Activated naive CD8-positive, alpha-beta T cell treated with anti-CD3 and anti-CD28 coated beads, Interleukin-2, amount 50 U/mL, for 16 hours (primary cell): ENCODE measurements around the gene TBX1.

ENCODE experiments used
- DNase-seq: peaks from one replicate; pipeline ENCODE4 v3.0.0-alpha.2; 2020; ENCODE audit warnings: low read depth, low spot score

The TBX1 gene

GRCh38 chr22:19737846-19738663, 22.5 kb upstream of the TBX1 start:
- no peak for DNase-seq

GRCh38 chr22:19738664-19739447, 21.7 kb upstream of the TBX1 start:
- no peak for DNase-seq

- no peak for DNase-seq
Observed at GRCh38 chr22:19739448-19739895, 21.1 kb upstream of the TBX1 start.

GRCh38 chr22:19739911-19740449, 20.6 kb upstream of the TBX1 start:
- no peak for DNase-seq

GRCh38 chr22:19740586-19740985, 20.0 kb upstream of the TBX1 start:
- DNase-seq: no peak

- DNase-seq: no peak
Observed at GRCh38 chr22:19741053-19741452, 19.5 kb upstream of the TBX1 start.

GRCh38 chr22:19742160-19743066, 18.2 kb upstream of the TBX1 start:
- no peak for DNase-seq

GRCh38 chr22:19743081-19743480, 17.5 kb upstream of the TBX1 start:
- no peak for DNase-seq

GRCh38 chr22:19743651-19744050, 16.9 kb upstream of the TBX1 start:
- DNase-seq: no peak

GRCh38 chr22:19744350-19745006, 16.1 kb upstream of the TBX1 start:
- no peak for DNase-seq

- DNase-seq: no peak
Observed at GRCh38 chr22:19745155-19746101, 15.2 kb upstream of the TBX1 start.

GRCh38 chr22:19746726-19747125, 13.9 kb upstream of the TBX1 start:
- DNase-seq: no peak

- no peak for DNase-seq
Observed at GRCh38 chr22:19747551-19747950, 13.0 kb upstream of the TBX1 start.

GRCh38 chr22:19748139-19748538, 12.4 kb upstream of the TBX1 start:
- no peak for DNase-seq

- no peak for DNase-seq
Observed at GRCh38 chr22:19748991-19749664, 11.4 kb upstream of the TBX1 start.

GRCh38 chr22:19749876-19750275, 10.7 kb upstream of the TBX1 start:
- no peak for DNase-seq

GRCh38 chr22:19750507-19751490, 9.8 kb upstream of the TBX1 start:
- DNase-seq: no peak
